ENCODE measurements around the gene AFAP1.

Gene AFAP1

GRCh38 chr4:7819446-7819845 lies 120.2 kb downstream of the AFAP1 start:
- DNase-seq (ENCODE audit: low read depth): no peak

- DNase-seq (ENCODE audit: low read depth): no peak
These were observed 121.2 kb downstream of the AFAP1 start for GRCh38 chr4:7818399-7818911.

GRCh38 chr4:7817877-7818398 lies 121.7 kb downstream of the AFAP1 start:
- no peak for DNase-seq (ENCODE audit: low read depth)

GRCh38 chr4:7816771-7817170 lies 122.9 kb downstream of the AFAP1 start:
- DNase-seq (ENCODE audit: low read depth): no peak

GRCh38 chr4:7815981-7816380 lies 123.7 kb downstream of the AFAP1 start:
- no peak for DNase-seq (ENCODE audit: low read depth)

GRCh38 chr4:7815562-7815961 lies 124.1 kb downstream of the AFAP1 start:
- DNase-seq (ENCODE audit: low read depth): no peak

GRCh38 chr4:7814451-7814850 lies 125.2 kb downstream of the AFAP1 start:
- DNase-seq (ENCODE audit: low read depth): no peak

GRCh38 chr4:7813674-7814073 lies 126.0 kb downstream of the AFAP1 start:
- no peak for DNase-seq (ENCODE audit: low read depth)

- DNase-seq (ENCODE audit: low read depth): no peak
These were observed 126.7 kb downstream of the AFAP1 start for GRCh38 chr4:7812921-7813320.

- no peak for DNase-seq (ENCODE audit: low read depth)
These were observed 127.3 kb downstream of the AFAP1 start for GRCh38 chr4:7812231-7812857.

- DNase-seq (ENCODE audit: low read depth): no peak
These were observed 128.0 kb downstream of the AFAP1 start for GRCh38 chr4:7811536-7812191.

GRCh38 chr4:7810783-7811535 lies 128.7 kb downstream of the AFAP1 start:
- DNase-seq (ENCODE audit: low read depth): no peak

GRCh38 chr4:7808752-7809151 lies 130.9 kb downstream of the AFAP1 start:
- no peak for DNase-seq (ENCODE audit: low read depth)

GRCh38 chr4:7808181-7808580 lies 131.5 kb downstream of the AFAP1 start:
- no peak for DNase-seq (ENCODE audit: low read depth)

- no peak for DNase-seq (ENCODE audit: low read depth)
These were observed 132.2 kb downstream of the AFAP1 start for GRCh38 chr4:7807351-7807921.

- no peak for DNase-seq (ENCODE audit: low read depth)
These were observed 133.1 kb downstream of the AFAP1 start for GRCh38 chr4:7806338-7807090.

- DNase-seq (ENCODE audit: low read depth): no peak
These were observed 133.9 kb downstream of the AFAP1 start for GRCh38 chr4:7805533-7806337.

- DNase-seq (ENCODE audit: low read depth): no peak
These were observed 134.8 kb downstream of the AFAP1 start for GRCh38 chr4:7804756-7805385.

GRCh38 chr4:7803992-7804755 lies 135.5 kb downstream of the AFAP1 start:
- DNase-seq (ENCODE audit: low read depth): peak; percentile 71

- no peak for DNase-seq (ENCODE audit: low read depth)
These were observed 136.3 kb downstream of the AFAP1 start for GRCh38 chr4:7803371-7803770.

Measured in stimulated activated CD4-positive, alpha-beta T cell treated with anti-CD3 and anti-CD28 coated beads, Interleukin-2, amount 100 ng/mL, for 4 hours (primary cell).